HG03571 (cell line): ENCODE results near the gene C10orf62.
"Not testable (repeated sequence)": the region's sequence is repeated elsewhere in the genome, so short reads cannot be mapped to it uniquely, and the experiment has no call there.

Source experiments
- ATAC-seq: cut with Tn5 transposase; IDR thresholded peaks from one replicate; pipeline ENCODE4 v1.9.1; 2021; ENCODE audit not compliant: unreplicated experiment

Gene C10orf62, protein sequence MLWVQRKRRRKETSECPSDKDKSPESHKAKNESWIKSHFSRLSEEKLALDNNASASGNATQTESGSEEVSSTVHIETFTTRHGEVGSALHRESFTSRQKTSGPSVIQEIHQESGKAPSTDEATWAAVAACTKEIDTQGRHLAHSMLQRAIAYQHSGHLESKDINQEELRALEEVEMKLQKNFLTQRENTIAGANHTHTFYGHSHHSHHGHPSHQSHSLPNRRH

DNA sequence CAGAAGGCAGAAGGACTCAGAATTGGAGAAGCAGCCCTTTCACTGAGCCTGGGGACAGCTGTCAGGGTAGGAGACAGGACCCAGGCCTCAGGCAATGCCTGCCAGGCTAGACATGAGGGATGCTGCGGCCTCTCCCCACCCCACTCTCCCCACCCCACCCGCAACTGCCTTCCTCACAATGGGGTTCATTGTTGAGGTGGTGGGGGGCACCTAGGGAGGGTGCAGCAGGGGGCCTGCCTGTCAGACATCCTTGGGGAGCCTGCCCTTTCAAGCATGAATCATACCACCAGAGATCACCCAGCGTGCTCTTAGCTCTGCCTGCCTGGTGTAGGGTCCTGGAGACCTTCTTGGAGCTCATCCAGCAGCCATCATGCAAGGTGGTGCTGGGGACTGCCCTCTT lies at the start of gene C10orf62:
C10orf62 (plus strand) TSS at position 243 of the 400 bp plus-strand sequence. CDS start 177 bp downstream, outside the sequence.
- ATAC-seq: no peak

DNA sequence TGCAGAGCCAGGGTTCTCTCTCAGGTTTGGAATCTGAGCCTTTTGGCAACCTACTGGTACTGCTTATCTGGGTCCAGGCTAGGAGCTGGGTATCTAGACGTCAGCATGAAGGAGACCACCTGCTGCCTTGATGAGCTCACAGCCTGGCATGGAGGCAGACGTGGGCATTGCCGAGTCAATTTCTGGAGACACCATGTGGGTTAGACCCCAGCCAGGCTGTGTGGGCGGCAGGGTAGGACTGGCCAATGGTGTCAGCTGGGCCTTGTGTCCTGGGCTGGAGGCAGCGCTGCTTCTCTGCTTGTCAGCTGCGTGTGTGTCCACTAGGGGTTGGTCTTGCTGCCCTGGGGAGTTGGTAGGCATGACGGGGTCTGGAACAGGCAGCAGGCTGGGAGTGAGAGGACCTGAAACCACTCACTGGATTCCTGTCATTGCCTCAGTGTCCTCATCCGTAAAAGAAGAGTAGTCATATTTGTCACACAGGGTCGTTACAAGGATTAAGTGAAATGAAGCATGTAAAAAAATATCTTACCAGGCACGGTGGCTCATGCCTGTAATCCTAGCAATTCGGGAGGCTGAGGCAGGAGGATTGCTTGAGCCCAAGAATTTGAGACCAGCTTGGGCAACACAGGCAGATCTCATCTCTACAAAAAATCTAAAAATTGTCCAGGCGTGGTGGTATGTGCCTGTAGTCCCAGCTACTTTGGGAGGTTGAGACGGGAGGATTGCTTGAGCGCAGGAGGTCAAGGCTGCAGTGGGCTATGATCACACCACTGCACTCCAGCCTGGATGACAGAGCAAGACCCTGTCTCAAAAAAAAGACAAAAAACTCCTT lies 48.6 kb upstream of the C10orf62 start:
- ATAC-seq: no peak

DNA sequence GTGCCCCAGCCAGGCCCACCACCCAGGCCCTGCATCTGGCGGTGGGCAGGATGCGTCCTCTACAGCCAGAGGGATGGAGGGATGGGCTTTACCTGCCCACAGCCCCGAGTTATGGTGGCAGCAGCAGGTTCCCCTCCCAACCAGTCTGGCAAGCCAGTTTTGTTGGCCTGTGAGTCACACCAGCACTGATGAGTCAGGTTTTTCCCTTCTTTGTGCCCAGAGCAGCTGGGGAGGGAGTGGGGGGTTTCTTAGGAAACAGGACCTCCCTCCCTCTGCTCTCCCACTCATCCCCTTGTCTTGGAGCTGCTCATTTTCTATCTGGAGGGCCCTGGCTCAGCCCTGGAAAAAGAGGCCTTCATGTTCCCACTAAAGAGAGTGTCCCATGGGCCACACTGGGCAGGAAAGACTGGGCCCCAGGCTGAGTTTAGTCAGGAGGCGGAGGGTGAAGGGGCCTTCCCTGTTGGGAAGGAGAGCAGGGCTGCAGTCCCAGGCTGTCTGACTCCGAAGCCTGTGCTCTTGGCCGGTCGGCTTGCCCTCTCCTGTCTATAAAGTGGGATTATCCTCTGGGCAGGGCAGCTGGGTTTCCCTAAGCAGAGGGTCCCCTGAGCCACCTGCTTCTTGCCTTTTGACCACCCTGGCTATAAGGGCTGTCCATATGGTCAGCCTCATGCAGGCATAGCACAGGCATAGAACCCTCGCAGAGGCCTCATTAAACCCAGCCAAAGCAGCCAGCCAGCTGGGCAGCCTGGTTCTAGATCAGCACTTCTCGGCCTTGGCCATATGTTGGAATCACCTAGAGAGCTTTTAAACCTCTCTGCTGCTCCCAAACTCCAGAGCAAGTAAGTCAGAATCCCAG lies 47.1 kb upstream of the C10orf62 start:
- no peak for ATAC-seq

DNA sequence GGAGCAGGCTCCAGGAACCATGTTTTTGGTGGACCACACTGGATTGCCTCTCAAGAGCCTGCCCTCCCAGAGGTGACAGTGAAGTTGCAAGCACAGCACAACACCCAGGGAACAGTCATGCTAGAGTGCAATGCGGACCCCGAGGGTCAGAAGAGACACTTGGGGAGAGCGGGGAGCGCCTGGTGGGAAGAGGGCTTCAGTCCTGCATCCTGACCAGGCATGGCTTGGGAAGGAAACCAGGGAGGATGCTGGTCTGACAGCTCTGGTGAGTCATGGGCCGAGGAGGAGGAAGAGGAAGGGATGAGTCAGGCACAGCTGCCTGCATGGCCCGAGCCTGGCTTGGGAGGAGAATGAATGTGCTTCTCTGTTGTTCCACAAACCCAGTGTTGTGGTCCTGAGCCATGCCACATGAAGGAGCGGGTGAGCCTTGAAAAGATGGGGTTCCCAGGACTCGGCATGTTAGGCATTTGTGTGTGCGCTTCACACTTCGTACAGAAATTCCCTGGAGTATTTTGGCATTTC lies 46.4 kb upstream of the C10orf62 start:
- ATAC-seq: no peak

DNA sequence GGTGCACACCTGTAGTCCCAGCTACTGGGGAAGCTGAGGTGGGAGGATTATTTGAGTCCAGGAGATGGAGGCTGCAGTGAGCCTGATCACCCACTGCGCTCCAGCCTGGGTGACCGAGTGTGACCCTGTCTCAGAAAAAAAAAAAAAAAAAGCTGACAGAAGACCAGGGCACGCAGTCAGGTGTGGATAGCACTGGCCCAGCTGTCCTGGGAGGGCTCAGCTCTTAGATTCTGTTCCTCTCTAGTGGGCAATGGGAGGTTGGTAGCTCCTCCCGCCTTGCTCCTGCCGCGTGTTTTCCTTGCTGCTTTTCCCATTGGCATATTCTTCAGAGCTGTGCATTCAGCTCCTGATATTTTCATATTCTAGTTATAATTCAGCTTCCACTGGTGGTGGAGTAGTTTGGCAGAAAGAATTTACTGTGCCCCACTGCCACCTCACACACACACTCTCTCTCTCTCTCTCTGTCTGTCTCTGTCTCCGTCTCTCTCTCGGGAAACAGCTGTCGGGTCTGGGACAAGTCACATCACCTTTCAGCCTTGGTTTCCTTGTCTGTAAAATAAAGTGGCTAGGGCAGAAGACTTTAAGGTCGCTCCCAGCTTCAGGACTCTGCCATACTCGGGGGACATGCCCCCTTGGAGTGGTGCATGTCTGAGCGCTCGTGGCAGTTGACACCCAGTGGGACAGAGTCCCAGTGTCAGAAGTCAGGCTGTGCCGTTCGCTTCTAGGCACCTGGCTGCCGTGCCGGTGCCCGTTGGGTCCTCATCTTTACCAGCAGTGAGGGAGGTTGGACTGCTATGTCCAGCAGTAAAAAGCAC lies 42.9 kb upstream of the C10orf62 start:
- ATAC-seq: no peak

DNA sequence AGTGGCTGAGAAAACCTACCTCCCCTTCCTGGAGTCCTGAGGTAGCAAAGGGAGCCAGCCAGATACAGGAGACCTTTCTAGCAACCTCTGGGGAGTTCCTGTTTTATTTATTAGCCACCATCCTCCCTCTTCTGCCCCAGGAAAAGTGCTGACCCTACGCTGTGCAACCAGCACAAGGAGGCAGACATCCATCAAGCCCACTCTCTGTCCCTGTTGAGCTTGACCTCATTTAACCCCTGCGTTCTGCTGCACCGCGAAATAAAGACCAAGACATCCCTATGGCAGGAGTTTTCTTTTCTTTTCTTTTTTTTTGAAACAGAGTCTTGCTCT lies 42.3 kb upstream of the C10orf62 start:
- no peak for ATAC-seq

DNA sequence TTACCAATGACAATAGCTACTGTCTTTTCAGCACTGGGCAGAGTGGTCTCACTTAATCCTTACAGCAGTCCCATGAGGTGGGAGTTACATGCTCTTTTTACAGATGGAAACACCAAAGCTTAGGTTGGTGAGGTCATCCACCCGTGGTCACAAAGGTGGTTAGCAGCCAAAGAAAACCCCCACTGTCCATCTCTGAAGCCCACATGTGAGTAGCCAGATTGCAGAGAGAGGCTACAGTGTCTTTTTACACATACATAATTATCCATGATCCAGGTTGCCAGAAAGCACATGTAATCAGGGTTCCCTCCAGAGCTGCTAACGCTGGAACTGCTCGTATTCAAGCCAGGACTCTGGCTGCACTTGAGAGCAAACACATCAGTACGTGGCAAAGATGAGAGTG lies 41.6 kb upstream of the C10orf62 start:
- no peak for ATAC-seq

DNA sequence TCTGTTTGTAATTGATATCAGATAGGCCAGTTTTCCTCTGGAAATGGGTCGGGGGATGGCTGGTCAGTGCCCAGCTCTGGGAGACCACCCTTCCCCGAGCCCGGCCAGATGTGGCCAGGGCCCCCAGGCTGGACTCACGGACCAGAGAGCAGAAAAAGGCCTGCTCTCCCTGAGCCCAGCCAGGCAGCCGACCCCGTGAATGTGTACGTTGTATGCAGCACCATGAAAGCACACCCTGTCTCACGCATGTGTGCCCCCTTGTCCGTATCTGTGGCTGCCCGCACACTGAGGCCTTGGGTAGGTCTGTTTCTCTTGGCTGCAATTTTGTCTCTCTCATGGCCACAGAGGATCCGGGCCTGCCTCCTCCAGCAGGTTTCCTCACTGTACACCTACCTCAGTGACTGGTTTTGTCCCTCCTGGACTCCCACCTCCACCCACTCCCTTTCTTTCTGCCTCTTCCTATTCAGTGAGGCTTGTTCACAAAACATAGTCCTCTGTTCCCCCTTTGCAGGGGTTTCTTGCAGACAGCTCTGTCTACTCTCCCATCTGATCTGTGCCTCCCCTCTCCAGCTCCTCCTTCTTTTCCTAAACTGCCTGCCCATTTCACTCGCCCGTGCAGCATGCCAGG lies 40.6 kb upstream of the C10orf62 start:
- no peak for ATAC-seq

DNA sequence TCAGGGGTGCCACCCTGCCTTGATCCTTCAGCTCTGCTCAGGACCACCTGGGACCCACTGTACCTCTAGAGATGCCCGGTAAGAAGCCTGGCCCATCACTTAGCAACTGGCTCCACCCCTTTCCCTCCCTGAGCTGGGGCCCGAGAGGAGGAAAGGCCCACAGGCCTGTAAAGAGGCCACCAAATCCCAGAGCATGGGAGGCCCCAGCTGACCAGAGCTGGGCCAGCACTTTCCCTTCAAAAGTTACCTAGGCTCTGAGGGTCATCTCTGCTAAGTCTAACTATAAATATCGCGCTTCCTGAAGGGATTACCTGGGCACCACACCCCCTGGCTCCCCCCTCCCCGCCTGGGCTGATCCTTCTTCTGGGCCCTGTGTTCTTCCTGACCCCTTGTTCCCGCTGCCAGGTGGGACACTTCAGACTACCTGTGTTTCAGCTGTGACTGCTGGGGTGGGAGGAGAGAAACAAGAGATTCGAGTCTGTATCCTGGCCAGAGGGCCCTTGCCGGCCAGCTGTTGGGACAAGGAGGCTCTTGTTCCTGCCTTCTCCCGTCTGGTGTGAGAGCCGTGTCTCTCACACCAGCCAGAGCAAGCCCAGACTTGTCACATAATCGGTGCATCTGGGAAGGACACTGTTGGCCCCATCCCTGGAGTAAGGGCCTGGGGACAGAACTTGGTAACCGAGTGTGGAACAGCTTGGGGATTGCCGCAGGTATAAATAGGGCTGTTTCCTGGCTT lies 39.8 kb upstream of the C10orf62 start:
- ATAC-seq: no peak

DNA sequence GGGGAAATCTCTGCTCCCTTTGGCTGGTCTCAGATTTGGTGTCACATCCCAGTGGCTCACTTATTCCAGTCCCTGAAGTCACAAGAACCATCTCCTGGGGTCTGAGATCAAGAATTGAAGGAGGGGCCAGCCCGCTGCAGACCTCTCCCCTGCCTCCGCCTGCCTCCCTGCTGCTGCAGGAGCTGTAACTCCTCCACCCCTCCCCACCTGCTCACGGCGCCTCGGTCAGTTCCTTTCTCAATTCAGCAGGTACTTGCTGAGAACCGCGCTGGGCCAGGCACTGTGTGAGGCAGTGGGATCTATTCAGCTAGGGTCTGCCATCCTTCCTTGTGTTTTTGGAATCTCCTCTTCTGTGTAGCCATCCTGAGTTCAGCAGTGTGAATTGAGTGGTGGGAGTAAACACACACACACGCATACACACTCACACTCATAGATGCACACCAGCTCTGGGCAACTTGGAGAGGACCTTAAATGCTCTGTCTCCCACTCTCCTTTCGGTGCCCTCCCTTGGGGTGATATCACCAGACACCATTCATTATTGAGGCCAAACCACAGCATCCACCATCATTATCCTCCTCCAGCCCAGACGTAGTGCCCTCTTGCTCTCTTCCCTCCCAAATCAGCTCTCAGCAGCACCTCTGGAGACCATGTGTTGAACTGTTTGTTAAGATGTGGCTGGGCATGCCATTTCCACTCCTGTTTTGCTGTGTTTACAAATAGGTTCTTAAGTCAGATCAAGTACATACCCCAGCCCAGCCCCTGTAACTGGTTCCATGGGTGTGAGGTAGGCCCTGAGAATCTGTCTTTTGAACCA lies 39.0 kb upstream of the C10orf62 start:
- ATAC-seq: no peak

DNA sequence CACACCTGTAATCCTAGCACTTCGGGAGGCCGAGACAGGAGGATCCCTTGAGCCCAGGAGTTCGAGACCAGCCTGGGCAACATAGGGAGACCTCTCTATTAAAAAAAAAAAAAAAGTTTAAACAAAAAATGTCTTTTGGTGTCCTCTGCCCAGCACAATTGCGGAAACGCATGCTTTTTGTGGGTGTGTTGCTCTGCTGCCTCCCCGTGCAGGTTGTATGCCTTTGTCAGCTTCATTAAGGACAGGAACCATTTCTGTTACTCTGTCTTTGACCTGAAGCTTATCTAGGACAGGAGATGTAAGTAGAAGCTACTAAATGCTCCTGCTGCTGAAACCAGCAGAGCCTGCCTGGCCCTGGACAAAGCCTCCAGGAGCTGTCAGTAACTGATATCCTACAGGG lies 38.2 kb upstream of the C10orf62 start:
- no peak for ATAC-seq

DNA sequence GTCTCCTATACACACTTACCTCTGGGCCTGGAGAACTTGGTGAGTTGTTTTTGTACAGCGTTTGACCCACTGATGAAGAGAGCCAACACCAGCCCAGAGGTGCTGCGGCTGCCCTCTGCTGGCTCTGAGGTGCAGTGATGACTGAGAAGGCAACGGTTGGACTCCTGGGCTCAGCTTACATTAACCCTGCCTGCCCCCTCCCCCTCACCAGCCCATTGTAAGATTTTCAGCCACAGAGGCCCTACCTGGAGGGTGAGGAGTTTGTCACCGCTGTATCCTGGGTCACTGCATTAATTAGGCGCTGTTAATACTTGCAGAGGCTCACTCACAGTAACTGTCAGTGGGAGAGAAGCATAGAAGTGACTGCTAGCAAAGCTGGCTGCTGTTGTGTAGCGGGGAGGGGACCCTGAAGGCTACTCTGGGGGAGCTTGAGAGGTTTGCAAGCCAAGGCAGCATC lies 35.9 kb upstream of the C10orf62 start:
- peak; percentile 72 for ATAC-seq

DNA sequence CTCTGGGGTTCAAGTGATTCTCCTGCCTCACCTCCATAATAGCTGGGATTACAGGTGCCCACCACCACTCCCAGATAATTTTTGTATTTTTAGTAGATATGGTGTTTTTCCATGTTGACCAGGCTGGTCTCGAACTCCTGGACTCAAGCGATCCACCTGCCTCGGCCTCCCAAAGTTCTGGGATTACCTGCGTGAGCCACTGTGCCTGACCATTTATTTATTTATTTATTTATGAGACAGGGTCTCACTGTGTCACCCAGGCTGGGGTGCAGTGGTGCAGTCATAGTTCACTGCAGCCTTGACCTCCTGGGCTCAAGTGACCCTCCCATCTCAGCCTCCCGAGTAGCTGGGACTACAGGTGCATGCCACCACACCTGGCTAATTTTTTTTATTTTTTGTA lies 35.2 kb upstream of the C10orf62 start:
- ATAC-seq: not testable (repeated sequence)

DNA sequence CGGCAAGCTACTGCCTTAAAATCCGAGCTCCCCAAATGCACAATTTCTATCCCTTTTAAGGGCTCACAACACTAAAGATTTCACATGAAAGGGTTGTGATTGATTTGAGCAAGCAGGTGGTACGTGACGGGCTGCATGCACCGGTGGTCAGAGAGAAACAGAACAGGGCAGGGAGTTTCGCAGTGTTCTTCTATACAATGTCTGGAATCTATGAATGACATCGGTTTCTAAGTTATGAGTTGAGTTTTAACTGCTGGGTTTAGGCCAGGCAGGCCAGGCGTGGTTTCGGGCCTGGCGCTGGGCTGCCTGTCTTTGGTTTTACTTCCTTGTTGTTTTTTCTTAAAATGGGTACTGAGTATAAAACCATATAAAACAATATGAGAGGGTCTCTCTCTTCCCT lies 34.0 kb upstream of the C10orf62 start:
- not testable (repeated sequence) for ATAC-seq

DNA sequence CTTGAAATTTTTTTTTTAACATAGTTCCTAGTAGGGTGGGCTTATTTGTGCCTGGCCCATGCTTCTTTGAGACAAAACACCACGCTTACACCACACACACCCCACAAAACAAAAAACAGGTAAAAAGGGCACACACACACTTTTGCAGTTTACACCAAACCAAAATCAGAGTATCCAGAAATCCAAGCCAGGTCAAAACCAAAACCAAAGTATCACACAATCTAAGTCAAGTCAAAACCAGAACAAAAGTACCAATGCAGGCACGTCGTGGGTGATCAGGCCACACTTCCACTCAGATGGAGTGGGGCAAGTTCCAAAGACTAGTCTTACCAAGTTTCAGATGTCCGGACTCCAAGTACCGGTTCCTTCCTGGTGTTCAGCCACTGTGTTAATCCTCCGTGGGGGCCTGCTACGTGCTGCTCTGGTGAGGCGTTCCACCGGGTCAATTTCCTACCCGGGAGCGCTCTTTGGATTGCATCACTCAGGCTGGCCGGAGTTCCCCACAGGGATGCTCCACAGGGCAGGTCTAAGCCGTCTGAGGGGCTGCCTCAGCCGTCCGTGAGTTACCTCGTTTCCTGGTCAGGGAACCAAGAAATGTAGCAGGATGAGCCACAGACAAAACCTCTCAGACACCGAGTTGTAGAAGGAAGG lies 28.7 kb upstream of the C10orf62 start:
- not testable (repeated sequence) for ATAC-seq

DNA sequence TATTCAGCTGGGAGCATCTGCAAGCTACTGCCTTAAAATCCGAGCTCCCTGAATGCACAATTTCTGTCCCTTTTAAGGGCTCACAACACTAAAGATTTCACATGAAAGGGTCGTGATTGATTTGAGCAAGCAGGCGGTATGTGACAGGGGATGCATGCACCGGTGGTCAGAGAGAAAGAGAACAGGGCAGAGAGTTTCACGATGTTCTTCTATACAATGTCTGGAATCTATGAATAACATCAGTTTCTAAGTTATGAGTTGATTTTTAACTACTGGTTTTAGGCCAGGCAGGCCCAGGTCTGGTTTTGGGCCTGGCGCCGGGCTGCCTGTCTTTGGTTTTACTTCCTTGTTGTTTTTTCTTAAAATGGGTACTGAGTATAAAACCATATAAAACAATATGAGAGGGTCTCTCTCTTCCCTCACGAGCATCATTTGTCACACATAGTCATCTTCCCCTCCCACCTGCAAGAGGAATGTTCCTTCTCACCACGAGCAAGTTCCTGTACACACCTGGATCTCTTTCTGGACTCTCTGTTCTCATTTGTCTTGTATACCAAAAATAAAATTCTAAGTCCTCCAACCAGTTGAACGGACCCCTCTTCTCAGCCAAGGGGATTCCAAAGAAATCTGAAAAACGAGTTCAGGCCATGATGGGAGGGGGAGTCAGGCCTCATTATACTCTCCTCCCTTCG lies 28.0 kb upstream of the C10orf62 start:
- ATAC-seq: not testable (repeated sequence)

DNA sequence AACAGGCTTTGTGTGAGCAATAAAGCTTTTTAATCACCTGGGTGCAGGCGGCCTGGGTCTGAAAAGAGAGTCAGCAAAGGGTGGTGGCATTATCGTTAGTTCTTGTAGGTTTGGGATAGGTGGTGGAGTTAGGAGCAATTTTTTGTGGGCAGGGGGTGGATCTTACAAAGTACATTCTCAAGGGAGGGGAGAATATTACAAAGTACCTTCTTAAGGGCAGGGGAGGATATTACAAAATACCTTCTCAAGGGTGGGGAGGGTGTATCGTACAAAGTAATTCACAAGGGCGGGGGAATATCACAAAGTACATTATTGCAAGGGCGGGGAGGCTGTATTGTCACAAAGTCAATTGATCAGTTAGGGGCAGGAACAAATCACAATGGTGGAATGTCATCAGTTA lies 27.2 kb upstream of the C10orf62 start:
- not testable (repeated sequence) for ATAC-seq
